H9 (cell line): Measurements from ENCODE around the gene PPP1R12B. TPM values are rescaled to one million over a fixed set of nuclear protein-coding genes. Genes with fewer than 3 reads are reported as not detected.
A peak's percentile ranks its signal among the peaks of the same experiment; 100 is the strongest.
"Not testable (repeated sequence)": the region's sequence is repeated elsewhere in the genome, so short reads cannot be mapped to it uniquely, and the experiment has no call there.

Experiments used
- DNase-seq: peaks from one replicate; pipeline ENCODE4 v3.0.0-alpha.2; 2017
- H2AFZ ChIP-seq: one replicate; pipeline ENCODE4 v1.6.1; 2013; ENCODE audit warnings: mild to moderate bottlenecking, low read length, control low read depth, moderate library complexity
- H2AK5ac ChIP-seq: 2 replicates; pipeline ENCODE4 v1.6.1; 2013; ENCODE audit warnings: low read length, control low read depth, mixed read lengths; ENCODE audit not compliant: insufficient read length
- H2BK120ac ChIP-seq: one replicate; pipeline ENCODE4 v1.6.1; 2013; ENCODE audit warnings: low read depth, mild to moderate bottlenecking, low read length, control low read depth, inconsistent platforms; ENCODE audit not compliant: poor library complexity, severe bottlenecking
- H2BK12ac ChIP-seq: 2 replicates; pipeline ENCODE4 v1.6.1; 2013; ENCODE audit warnings: low read length, control low read depth, mixed read lengths, low read depth; ENCODE audit not compliant: insufficient read length
- H2BK15ac ChIP-seq: 2 replicates; pipeline ENCODE4 v1.6.1; 2013; ENCODE audit warnings: low read depth, low read length, control low read depth
- H2BK20ac ChIP-seq: one replicate; pipeline ENCODE4 v1.6.1; 2013; ENCODE audit warnings: low read depth, mild to moderate bottlenecking, low read length, control low read depth, inconsistent platforms; ENCODE audit not compliant: poor library complexity, severe bottlenecking
- H2BK5ac ChIP-seq: 2 replicates; pipeline ENCODE4 v1.6.1; 2013; ENCODE audit warnings: low read length, control low read depth, mixed read lengths; ENCODE audit not compliant: insufficient read length
- H3K14ac ChIP-seq: 2 replicates; pipeline ENCODE4 v1.6.1; 2013; ENCODE audit warnings: low read length, control low read depth; ENCODE audit not compliant: insufficient read depth
- H3K18ac ChIP-seq: 2 replicates; pipeline ENCODE4 v1.6.1; 2013; ENCODE audit warnings: low read depth, mild to moderate bottlenecking, mixed read lengths, low read length, control low read depth; ENCODE audit not compliant: insufficient read length
- H3K23ac ChIP-seq: 2 replicates; pipeline ENCODE4 v1.6.1; 2013; ENCODE audit warnings: low read length, control low read depth, mixed read lengths, low read depth; ENCODE audit not compliant: insufficient read length
- H3K23me2 ChIP-seq: 2 replicates; pipeline ENCODE4 v1.6.1; 2013; ENCODE audit warnings: low read depth, mild to moderate bottlenecking, mixed read lengths, low read length, control low read depth; ENCODE audit not compliant: insufficient read length, poor library complexity, severe bottlenecking
- H3K27ac ChIP-seq: 2 replicates; pipeline ENCODE4 v1.5.1; 2013; ENCODE audit warnings: low read length, control low read depth, mixed read lengths, low read depth; ENCODE audit not compliant: insufficient read length
- H3K27me3 ChIP-seq: 2 replicates; pipeline ENCODE4 v1.6.1; 2013; ENCODE audit warnings: low read length, control low read depth, inconsistent platforms; ENCODE audit not compliant: insufficient read depth
- H3K4ac ChIP-seq: 2 replicates; pipeline ENCODE4 v1.6.1; 2013; ENCODE audit warnings: low read depth, mild to moderate bottlenecking, control low read depth, inconsistent platforms, low read length, moderate library complexity
- H3K4me1 ChIP-seq: 2 replicates; pipeline ENCODE4 v1.6.1; 2013; ENCODE audit warnings: low read length, control low read depth, inconsistent platforms; ENCODE audit not compliant: insufficient read depth
- H3K4me2 ChIP-seq: 2 replicates; pipeline ENCODE4 v1.6.1; 2013; ENCODE audit warnings: low read length, control low read depth, mixed read lengths; ENCODE audit not compliant: insufficient read length, insufficient read depth
- H3K56ac ChIP-seq: 2 replicates; pipeline ENCODE4 v1.6.1; 2013; ENCODE audit warnings: low read depth, mild to moderate bottlenecking, mixed read lengths, low read length, control low read depth; ENCODE audit not compliant: insufficient read length
- H3K79me1 ChIP-seq: 2 replicates; pipeline ENCODE4 v1.6.1; 2013; ENCODE audit warnings: low read depth, mild to moderate bottlenecking, moderate library complexity, low read length, control low read depth, inconsistent platforms; ENCODE audit not compliant: insufficient read depth, poor library complexity, severe bottlenecking
- H3K79me2 ChIP-seq: 2 replicates; pipeline ENCODE4 v1.6.1; 2013; ENCODE audit warnings: low read length, control low read depth, inconsistent platforms; ENCODE audit not compliant: insufficient read depth
- H3K9ac ChIP-seq: 2 replicates; pipeline ENCODE4 v1.6.1; 2013; ENCODE audit warnings: low read length, control low read depth, mixed read lengths; ENCODE audit not compliant: insufficient read length; ENCODE audit errors: extremely low read depth
- H3K9me3 ChIP-seq: one replicate; pipeline ENCODE4 v1.6.1; 2013; ENCODE audit warnings: low read depth, low read length, inconsistent platforms; ENCODE audit not compliant: control insufficient read depth
- H3T11ph ChIP-seq: one replicate; pipeline ENCODE4 v1.6.1; 2013; ENCODE audit warnings: mild to moderate bottlenecking, low read length, control low read depth, inconsistent platforms
- H4K20me1 ChIP-seq: one replicate; pipeline ENCODE4 v1.6.1; 2013; ENCODE audit not compliant: control insufficient read depth, insufficient read length, insufficient read depth
- H4K5ac ChIP-seq: 2 replicates; pipeline ENCODE4 v1.6.1; 2013; ENCODE audit warnings: low read depth, mild to moderate bottlenecking, mixed read lengths, low read length, control low read depth; ENCODE audit not compliant: insufficient read length
- H4K8ac ChIP-seq: replicated peaks from 2 replicates; pipeline ENCODE4 v1.6.1; 2013; ENCODE audit warnings: low read length, control low read depth, mixed read lengths, low read depth; ENCODE audit not compliant: insufficient read length
- H4K91ac ChIP-seq: 2 replicates; pipeline ENCODE4 v1.6.1; 2013; ENCODE audit warnings: low read depth, mild to moderate bottlenecking, moderate library complexity, mixed read lengths, low read length, control low read depth; ENCODE audit not compliant: insufficient read length
- H3K27ac Mint-ChIP-seq, 3 experiments: 2 replicates in 2 of 3; 3 replicates in 1 of 3; pipeline ENCODE4 v1.8.0; 2020 to 2021; ENCODE audit warnings: mixed read lengths in 3 of 3, mild to moderate bottlenecking in 1 of 3, moderate library complexity in 1 of 3
- H3K27me3 Mint-ChIP-seq: 2 replicates; pipeline ENCODE4 v1.8.0; 2021; ENCODE audit warnings: low read depth, mild to moderate bottlenecking, moderate library complexity, mixed read lengths
- H3K36me3 Mint-ChIP-seq, 3 experiments: 2 replicates in 2 of 3; 3 replicates in 1 of 3; pipeline ENCODE4 v1.8.0; 2020 to 2021; ENCODE audit warnings: low read depth in 3 of 3, mixed read lengths in 3 of 3; ENCODE audit not compliant: insufficient read depth in 1 of 3
- H3K4me1 Mint-ChIP-seq, 2 experiments: 2 replicates each; pipeline ENCODE4 v1.8.0; 2020; ENCODE audit warnings: mixed read lengths in 2 of 2
- H3K4me3 Mint-ChIP-seq, 2 experiments: 2 replicates in 1 of 2; 3 replicates in 1 of 2; pipeline ENCODE4 v1.8.0; 2020 to 2021; ENCODE audit warnings: mild to moderate bottlenecking in 2 of 2, mixed read lengths in 2 of 2, moderate library complexity in 1 of 2
- H3K9me3 Mint-ChIP-seq, 2 experiments: 2 replicates in 1 of 2; 3 replicates in 1 of 2; pipeline ENCODE4 v1.8.0; 2020; ENCODE audit warnings: mild to moderate bottlenecking in 2 of 2, mixed read lengths in 2 of 2, moderate library complexity in 1 of 2
- WGBS: extraction: QIAGEN DNeasy Blood & Tissue Kit; methylation state at CpG from one replicate; pipeline ENCODE4 v1.1.7; 2013; ENCODE audit warnings: missing lambda C conversion rate, low lambda C conversion rate, mixed read lengths; ENCODE audit not compliant: insufficient read length; ENCODE audit errors: extremely low coverage; 5-methylcytosine and 5-hydroxymethylcytosine counted together
- total RNA-seq: library from RNA; stranded (reverse); gene quantifications from 2 replicates; pipeline ENCODE4 v1.2.1, GENCODE V29; 2021

The PPP1R12B gene
- total RNA-seq, 1 experiment from 2014 or later, result 12.9 TPM

- not testable (repeated sequence) for H3K14ac ChIP-seq, H3K27me3 Mint-ChIP-seq, H3K4ac ChIP-seq, H3K23me2 ChIP-seq, H4K5ac ChIP-seq, H2BK20ac ChIP-seq, H2BK15ac ChIP-seq, H3K56ac ChIP-seq, H2BK120ac ChIP-seq, H3K27ac Mint-ChIP-seq, H3K9ac ChIP-seq, H2BK5ac ChIP-seq, H3K79me2 ChIP-seq, H2BK12ac ChIP-seq, H3K18ac ChIP-seq, H2AK5ac ChIP-seq, H3K4me1 ChIP-seq, H3K9me3 Mint-ChIP-seq, DNase-seq, H3K79me1 ChIP-seq, H3K27ac ChIP-seq, H3K4me3 Mint-ChIP-seq, H3K36me3 Mint-ChIP-seq, H3K9me3 ChIP-seq, H4K8ac ChIP-seq, H3K27me3 ChIP-seq, H4K20me1 ChIP-seq, H3K4me2 ChIP-seq, H3K23ac ChIP-seq, H2AFZ ChIP-seq, H4K91ac ChIP-seq, H3T11ph ChIP-seq
- WGBS, result no CpG with 5 or more reads among the region's 2 CpGs
- H3K4me1 Mint-ChIP-seq, result peaks cover 17 to 18% of the 10 kb centered on the region in 2 experiments
Measured at GRCh38 chr1:202407378-202407777, 58.9 kb downstream of the PPP1R12B start.

DNA sequence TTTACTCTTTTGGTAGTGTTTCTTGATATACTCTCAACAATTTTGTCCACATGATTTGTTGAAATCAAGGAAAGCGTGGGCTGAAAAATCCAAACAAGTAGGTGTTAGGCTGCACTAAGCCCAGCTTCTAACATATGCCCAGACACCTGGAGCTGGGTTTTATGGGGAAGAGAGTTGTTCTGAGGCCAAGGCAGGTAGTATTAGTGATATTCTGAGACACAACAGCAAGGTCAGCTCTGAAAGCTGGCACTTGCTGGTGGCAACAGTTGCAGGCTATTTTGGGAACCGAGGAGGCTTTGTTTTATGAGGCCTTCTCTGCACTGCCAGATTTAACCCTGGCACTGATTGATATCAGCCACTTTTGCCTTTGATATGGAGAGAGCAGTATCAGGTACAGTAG, 61.8 kb downstream of the PPP1R12B start:
- not testable (repeated sequence) for H2AFZ ChIP-seq, H3K79me2 ChIP-seq, H3K27me3 ChIP-seq, DNase-seq, H3K36me3 Mint-ChIP-seq, H3K23ac ChIP-seq, H3K4me3 Mint-ChIP-seq, H2BK20ac ChIP-seq, H3K27me3 Mint-ChIP-seq, H4K20me1 ChIP-seq, H3T11ph ChIP-seq, H3K14ac ChIP-seq, H3K4me1 ChIP-seq, H3K56ac ChIP-seq, H3K9me3 ChIP-seq, H3K4ac ChIP-seq, H4K91ac ChIP-seq, H2BK5ac ChIP-seq, H2BK15ac ChIP-seq, H3K9me3 Mint-ChIP-seq, H2BK120ac ChIP-seq, H3K18ac ChIP-seq, H3K4me2 ChIP-seq, H3K9ac ChIP-seq, H2BK12ac ChIP-seq, H3K79me1 ChIP-seq, H4K5ac ChIP-seq, H3K27ac ChIP-seq, H2AK5ac ChIP-seq, H3K23me2 ChIP-seq, H4K8ac ChIP-seq
- peaks cover 18% of the 10 kb centered on the region in 2 experiments for H3K4me1 Mint-ChIP-seq
- peak overlapping the region; percentile 19 to 85 (median 68); a peak in 4 of 7 replicates for H3K27ac Mint-ChIP-seq
- WGBS, result no CpG with 5 or more reads among the region's 2 CpGs
